Pancreas (tissue), 10 donors: ENCODE data around the gene IQGAP2. TPM values are rescaled to one million over a fixed set of nuclear protein-coding genes. Genes with fewer than 3 reads are reported as not detected.

Source experiments
- ATAC-seq, 4 donors: fragments of 200-7000 bp; cut with Tn5 transposase; one replicate each; pipeline versions ENCODE4 v1.8.0 to v1.9.1; 2020; ENCODE audit warnings: mild to moderate bottlenecking in 4 of 4, moderate library complexity in 4 of 4
- DNase-seq, 6 donors: peaks; one replicate each; pipeline ENCODE4 v3.0.0-alpha.2; 2020
- FAIRE-seq: peaks from 2 replicates; lab custom pipeline; 2012; peaks lifted over from hg19 to GRCh38; lab: Jason Lieb, UNC
- H3K27ac ChIP-seq, 4 donors: fragments of 200-600 bp; sonication (generic); 1 replicate in 3 of 4; 2 replicates in 1 of 4; pipeline versions ENCODE4 v1.5.0 to v1.8.0; 2020
- H3K27me3 ChIP-seq, 4 donors: fragments of 200-600 bp; one replicate each; pipeline ENCODE4 v1.8.0; 2021
- H3K36me3 ChIP-seq, 3 donors: fragments of 200-600 bp; sonication (generic) in 1 of 3; one replicate each; pipeline versions ENCODE4 v1.5.0 to v1.8.0; 2020 to 2021
- H3K4me1 ChIP-seq, 3 donors: fragments of 200-600 bp; one replicate each; pipeline ENCODE4 v1.8.0; 2021
- H3K4me3 ChIP-seq, 4 donors: fragments of 200-600 bp; sonication (generic) in 2 of 4; one replicate each; pipeline versions ENCODE4 v1.5.0 to v1.8.0; 2020 to 2021
- H3K9me3 ChIP-seq, 4 donors: fragments of 200-600 bp; one replicate each; pipeline ENCODE4 v1.8.0; 2021
- WGBS, 2 donors: extraction: QIAGEN DNeasy Blood & Tissue Kit; methylation state at CpG; one replicate each; pipeline ENCODE4 v1.1.7; 2013; 5-methylcytosine and 5-hydroxymethylcytosine counted together
- intact Hi-C, 3 donors: fragments of 100-400 bp; cut with DNase I; formaldehyde crosslinking; loops; one replicate each; pipeline versions ENCODE4 v1.11.1 to v1.14.2; 2022
- polyA plus RNA-seq, 2 donors: library from polyadenylated mRNA; stranded (reverse); fragments of 200-250 nt; gene quantifications; one replicate each; pipeline ENCODE4 v1.2.3, GENCODE V29; 2013
- total RNA-seq, 6 donors: library from RNA; stranded (reverse); fragmentation: NEBNext Ultra II Directional in 4 of 6; extraction: Animal tissue kit (Norgen Biotek cat#: 25700) in 4 of 6; gene quantifications; one replicate each; pipeline versions ENCODE4 v1.2.1 to v1.2.4, GENCODE V29; 2021 to 2023
- TF ChIP-seq, protein P1 (sequence below), 4 donors: fragments of 200-600 bp; sonication (generic) in 3 of 4; IDR thresholded peaks; one replicate each; pipeline versions ENCODE4 v1.5.0 to v1.8.0; 2021; ENCODE audit warnings: antibody characterized with exemption in 4 of 4
- donor health status: healthy with polysubstance abuse.
- donor health status: DM: no; HTN: no; CAD: no; lungs with moderate emphysema.
- donor health status: DM: no; HTN: no; CAD: no.
- donor health status: control.
- donor health status: control.
- donor health status: Bipolar disorder and iron deficiency.
- donor health status: DM: yes; HTN: yes; CAD: no.
- donor health status: DM: no; HTN: no; CAD: no.
- donor health status: DM: no; HTN: no; CAD: no.
- donor health status: DM: yes; HTN: yes; CAD: no.

The IQGAP2 gene
- total and polyA plus RNA-seq, 8 donors, result 14.4 to 54.0 (median 35.2) TPM

GRCh38 chr5:76450054-76450453 lies 47.0 kb downstream of the IQGAP2 start:
- H3K27me3 ChIP-seq, result no peaks in the 10 kb centered on the region
- intact Hi-C loops, result no loop called here
- TF ChIP-seq, protein P1, sequence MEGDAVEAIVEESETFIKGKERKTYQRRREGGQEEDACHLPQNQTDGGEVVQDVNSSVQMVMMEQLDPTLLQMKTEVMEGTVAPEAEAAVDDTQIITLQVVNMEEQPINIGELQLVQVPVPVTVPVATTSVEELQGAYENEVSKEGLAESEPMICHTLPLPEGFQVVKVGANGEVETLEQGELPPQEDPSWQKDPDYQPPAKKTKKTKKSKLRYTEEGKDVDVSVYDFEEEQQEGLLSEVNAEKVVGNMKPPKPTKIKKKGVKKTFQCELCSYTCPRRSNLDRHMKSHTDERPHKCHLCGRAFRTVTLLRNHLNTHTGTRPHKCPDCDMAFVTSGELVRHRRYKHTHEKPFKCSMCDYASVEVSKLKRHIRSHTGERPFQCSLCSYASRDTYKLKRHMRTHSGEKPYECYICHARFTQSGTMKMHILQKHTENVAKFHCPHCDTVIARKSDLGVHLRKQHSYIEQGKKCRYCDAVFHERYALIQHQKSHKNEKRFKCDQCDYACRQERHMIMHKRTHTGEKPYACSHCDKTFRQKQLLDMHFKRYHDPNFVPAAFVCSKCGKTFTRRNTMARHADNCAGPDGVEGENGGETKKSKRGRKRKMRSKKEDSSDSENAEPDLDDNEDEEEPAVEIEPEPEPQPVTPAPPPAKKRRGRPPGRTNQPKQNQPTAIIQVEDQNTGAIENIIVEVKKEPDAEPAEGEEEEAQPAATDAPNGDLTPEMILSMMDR (IDR thresholded peaks at IDR 0.05), result no peak
- WGBS, 2 donors, result 47 to 48% methylated on average over 3 of the region's 3 CpGs
- H3K27ac ChIP-seq, result no peak overlapping the region
- FAIRE-seq (no peak), ATAC-seq (no peak), DNase-seq (no peak)
- H3K4me1 ChIP-seq, result no peaks in the 10 kb centered on the region
- H3K36me3 ChIP-seq, result no peaks in the 10 kb centered on the region
- no peak overlapping the region for H3K4me3 ChIP-seq
- no peaks in the 10 kb centered on the region for H3K9me3 ChIP-seq

DNA sequence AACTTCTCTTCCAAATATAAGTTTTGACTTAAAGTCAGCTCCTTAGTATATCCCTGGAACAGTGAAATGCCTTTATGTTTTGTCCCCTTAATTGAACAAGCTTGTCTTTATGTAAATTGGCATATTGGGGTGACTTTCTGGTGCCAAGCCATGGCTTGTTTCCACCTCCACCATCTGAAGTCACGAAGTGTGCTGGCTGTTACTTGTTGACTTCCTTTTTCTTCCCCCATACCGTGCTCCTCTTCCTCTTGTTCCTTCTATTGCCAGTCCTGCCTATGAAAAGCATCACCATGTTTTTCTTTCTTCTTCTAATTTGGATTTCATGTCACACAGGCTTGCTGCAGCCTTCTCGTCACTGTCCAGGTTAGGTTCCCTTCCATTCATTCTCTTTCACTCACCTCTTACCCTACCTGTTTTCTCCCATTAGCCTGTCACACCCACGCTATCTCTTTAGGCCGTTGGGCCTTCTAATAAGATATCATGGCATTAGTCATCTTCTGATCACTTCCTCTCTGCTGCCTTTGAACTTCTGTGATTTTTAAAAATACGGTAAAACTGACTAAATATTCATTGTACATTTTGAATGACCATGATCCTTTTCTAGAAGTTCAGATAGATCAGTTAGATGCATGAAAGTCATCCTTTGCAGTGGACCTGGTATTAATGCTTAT lies 48.1 kb downstream of the IQGAP2 start:
- intact Hi-C loops, result no loop called here
- Histone ChIP-seq H3K36me3 (no peaks in the 10 kb centered on the region), H3K4me3 (no peak overlapping the region), H3K27me3 (no peaks in the 10 kb centered on the region), H3K4me1 (peaks cover 0 to 9% (median 0%) of the 10 kb centered on the region in 3 donors), H3K27ac (no peak overlapping the region), H3K9me3 (no peaks in the 10 kb centered on the region)
- 74 to 78% methylated on average over 6 of the region's 6 CpGs for WGBS, 2 donors
- ATAC-seq (no peak), FAIRE-seq (no peak), DNase-seq (no peak)
- TF ChIP-seq, protein P1 (IDR thresholded peaks at IDR 0.05), result no peak

DNA sequence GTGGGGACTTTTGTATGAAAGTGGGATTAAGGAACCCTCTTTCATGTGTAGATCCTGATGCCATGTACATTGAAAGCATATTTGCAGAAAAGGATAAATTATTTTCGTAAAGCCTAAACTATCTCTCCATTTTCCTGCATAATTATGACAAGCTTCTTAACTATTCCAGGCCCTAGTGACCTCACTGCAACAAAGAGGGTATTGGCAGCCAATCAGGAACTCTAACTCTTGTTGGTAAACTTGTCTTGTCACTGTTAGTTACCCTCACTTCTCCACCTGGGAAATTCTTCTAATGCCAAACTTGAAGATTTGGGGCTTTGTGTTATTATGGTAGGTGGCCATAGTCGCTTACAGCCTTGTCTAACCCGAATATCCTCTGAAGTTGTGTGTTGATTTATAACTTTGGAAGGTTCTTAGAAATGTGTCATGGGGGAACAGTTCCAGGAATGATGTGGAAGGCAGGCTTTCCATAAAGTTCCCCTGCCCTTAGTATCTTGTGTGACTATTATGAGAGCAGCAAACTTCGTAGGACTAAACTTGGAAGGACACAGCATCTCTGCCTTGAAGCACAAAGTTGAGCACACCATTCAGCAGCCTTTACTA lies 52.5 kb downstream of the IQGAP2 start:
- Histone ChIP-seq H3K4me1 (peaks cover 23 to 38% (median 25%) of the 10 kb centered on the region in 3 donors), H3K27me3 (no peaks in the 10 kb centered on the region), H3K4me3 (no peak overlapping the region), H3K9me3 (no peaks in the 10 kb centered on the region), H3K36me3 (no peaks in the 10 kb centered on the region), H3K27ac (no peak overlapping the region)
- DNase-seq, result no peak
- no peak for FAIRE-seq
- no peak for ATAC-seq
- intact Hi-C loops, result no loop called here
- TF ChIP-seq, protein P1 (IDR thresholded peaks at IDR 0.05), result no peak
- 54 to 65% methylated on average over 4 of the region's 4 CpGs for WGBS, 2 donors

DNA sequence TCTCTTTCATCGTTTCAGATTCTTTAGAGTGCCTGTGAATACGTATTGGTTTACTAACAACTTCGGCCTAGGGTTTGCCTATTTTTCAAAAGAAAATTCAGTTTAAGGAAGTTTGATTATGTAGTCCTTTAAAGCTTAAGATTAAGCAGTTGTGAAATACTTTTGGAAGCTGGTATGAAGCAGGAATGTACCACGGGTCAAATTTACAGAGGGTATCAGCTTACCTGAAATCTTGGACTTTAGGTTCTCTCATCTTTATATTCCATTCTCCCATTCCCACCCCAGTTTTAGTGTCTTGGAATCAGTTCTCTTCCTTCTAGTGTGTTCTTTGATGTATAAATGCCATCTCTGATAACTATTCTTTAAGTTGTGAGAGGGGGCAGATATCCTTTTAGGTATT lies 53.2 kb downstream of the IQGAP2 start:
- 68 to 75% methylated on average over 4 of the region's 4 CpGs for WGBS, 2 donors
- no peaks in the 10 kb centered on the region for H3K9me3 ChIP-seq
- TF ChIP-seq, protein P1 (IDR thresholded peaks at IDR 0.05), result no peak
- H3K4me3 ChIP-seq, result no peak overlapping the region
- H3K27ac ChIP-seq, result no peak overlapping the region
- H3K27me3 ChIP-seq, result no peaks in the 10 kb centered on the region
- FAIRE-seq (no peak), ATAC-seq (no peak), DNase-seq (no peak)
- H3K36me3 ChIP-seq, result no peaks in the 10 kb centered on the region
- peaks cover 23 to 38% (median 25%) of the 10 kb centered on the region in 3 donors for H3K4me1 ChIP-seq
- intact Hi-C loops, result no loop called here
